Measurements from ENCODE around the gene UBE2E2.

DNA sequence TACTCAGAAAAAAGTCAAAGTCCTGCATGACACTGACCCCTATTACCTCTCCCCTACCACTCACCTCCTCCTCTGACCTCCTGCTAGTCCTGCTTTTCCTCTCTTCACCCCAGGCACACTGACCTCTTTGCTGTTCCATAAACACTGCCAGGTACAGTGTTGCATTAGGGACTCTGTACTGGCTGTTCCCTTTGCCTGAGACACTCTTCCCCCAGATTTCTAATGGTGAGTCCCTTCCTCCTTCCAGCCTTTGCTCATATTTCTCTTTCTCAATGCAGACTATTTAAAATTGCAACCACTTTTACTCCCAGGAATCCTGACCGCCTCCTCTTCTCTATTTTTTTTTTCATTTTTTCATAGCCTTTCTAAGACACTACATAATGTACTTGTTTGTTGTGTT is 36.3 kb upstream of the UBE2E2 start:
- TF ChIP-seq EZH2phosphoT487 (IDR thresholded peaks at IDR 0.05; ENCODE audit: insufficient read depth, low read depth) (no peak), EZH2 (IDR thresholded peaks at IDR 0.05; ENCODE audit: insufficient read depth, poor library complexity, severe bottlenecking) (no peak)
